Stimulated activated CD4-positive, alpha-beta T cell treated with anti-CD3 and anti-CD28 coated beads, Interleukin-12 subunit alpha, Interleukin-12 subunit beta, amount 100 ng/mL, for 48 hours (primary cell): Measurements from ENCODE around the gene TEPSIN.
"Not testable (repeated sequence)": the region's sequence is repeated elsewhere in the genome, so short reads cannot be mapped to it uniquely, and the experiment has no call there.

Experiments
- DNase-seq, 3 donors: peaks; one replicate each; pipeline ENCODE4 v3.0.0-alpha.2; 2020; ENCODE audit warnings: low read depth in 2 of 3, low spot score in 1 of 3

Gene TEPSIN

GRCh38 chr17:81237591-81238489, 1.0 kb downstream of the TEPSIN start:
- no peak for DNase-seq

GRCh38 chr17:81236784-81237183, 2.1 kb downstream of the TEPSIN start:
- no peak for DNase-seq

- DNase-seq = no peak
These were observed 2.8 kb downstream of the TEPSIN start for GRCh38 chr17:81235822-81236740.

GRCh38 chr17:81234940-81235821, 3.7 kb downstream of the TEPSIN start:
- DNase-seq = no peak

GRCh38 chr17:81234506-81234855, 4.4 kb downstream of the TEPSIN start:
- no peak for DNase-seq

- DNase-seq = no peak
These were observed 4.9 kb downstream of the TEPSIN start for GRCh38 chr17:81233811-81234505.

- DNase-seq = no peak
These were observed 5.5 kb downstream of the TEPSIN start for GRCh38 chr17:81233316-81233715.

GRCh38 chr17:81232616-81233241, 6.1 kb downstream of the TEPSIN start:
- DNase-seq = no peak

- DNase-seq = no peak
These were observed 6.9 kb downstream of the TEPSIN start for GRCh38 chr17:81231766-81232581.

- no peak for DNase-seq
These were observed 7.7 kb downstream of the TEPSIN start for GRCh38 chr17:81231121-81231645.

GRCh38 chr17:81230043-81230820, 8.6 kb downstream of the TEPSIN start:
- no peak for DNase-seq

- DNase-seq = no peak
These were observed 9.3 kb downstream of the TEPSIN start for GRCh38 chr17:81229666-81229920.

GRCh38 chr17:81228834-81229665, 9.8 kb downstream of the TEPSIN start:
- DNase-seq = no peak

GRCh38 chr17:81228420-81228819, 10.4 kb downstream of the TEPSIN start:
- no peak for DNase-seq

- not testable (repeated sequence) for DNase-seq
These were observed 11.2 kb downstream of the TEPSIN start for GRCh38 chr17:81227630-81228029.

- DNase-seq = no peak
These were observed 15.1 kb downstream of the TEPSIN start for GRCh38 chr17:81223762-81224130.

GRCh38 chr17:81222906-81223761, 15.7 kb downstream of the TEPSIN start, which contains the start of gene CEP131:
Gene CEP131 (minus strand): TSS chr17:81222965. CDS start chr17:81220056, 2,909 bp downstream.
- DNase-seq = peak; percentile 99 to 100 (median 99)
